Erythroblast (primary cell): ENCODE measurements around the gene KLF9.

Experiments
- GATA1 ChIP-seq: IDR thresholded peaks from 2 replicates; pipeline ENCODE4 v1.6.1; 2011; ENCODE audit warnings: low read depth, mild to moderate bottlenecking, control low read depth, low read length, moderate library complexity
- POLR2A ChIP-seq: IDR thresholded peaks from 2 replicates; pipeline ENCODE4 v1.6.1; 2011; ENCODE audit warnings: mild to moderate bottlenecking, low read length

DNA sequence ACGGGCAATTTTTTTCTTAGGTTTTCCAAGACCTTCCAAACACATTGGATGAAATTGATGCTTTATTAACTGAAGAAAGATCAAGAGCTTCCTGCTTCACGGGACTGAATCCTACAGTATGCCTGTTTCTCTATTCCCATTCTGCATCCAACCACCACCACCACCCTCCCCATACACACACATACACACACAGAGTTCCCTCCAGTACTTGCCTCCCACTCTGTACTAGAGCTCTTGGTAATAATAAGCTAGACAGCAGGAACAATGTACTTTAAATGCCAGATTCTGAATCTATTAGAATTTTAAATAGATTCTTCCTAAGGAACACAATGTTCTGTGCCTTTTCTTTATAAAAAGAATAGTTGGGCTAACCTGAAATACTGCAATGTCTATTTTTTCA lies 67.4 kb downstream of the KLF9 start:
- TF ChIP-seq POLR2A = no peak
- no peak for TF ChIP-seq GATA1
